Measurements from ENCODE around the gene LDAF1.
"Not testable (repeated sequence)": the region's sequence is repeated elsewhere in the genome, so short reads cannot be mapped to it uniquely, and the experiment has no call there.

Gene LDAF1

GRCh38 chr16:21195330-21195729 is 36.9 kb downstream of the LDAF1 start:
- not testable (repeated sequence) for DNase-seq (ENCODE audit: low spot score)

GRCh38 chr16:21197112-21197511 is 38.6 kb downstream of the LDAF1 start:
- no peak for DNase-seq (ENCODE audit: low spot score)

DNA sequence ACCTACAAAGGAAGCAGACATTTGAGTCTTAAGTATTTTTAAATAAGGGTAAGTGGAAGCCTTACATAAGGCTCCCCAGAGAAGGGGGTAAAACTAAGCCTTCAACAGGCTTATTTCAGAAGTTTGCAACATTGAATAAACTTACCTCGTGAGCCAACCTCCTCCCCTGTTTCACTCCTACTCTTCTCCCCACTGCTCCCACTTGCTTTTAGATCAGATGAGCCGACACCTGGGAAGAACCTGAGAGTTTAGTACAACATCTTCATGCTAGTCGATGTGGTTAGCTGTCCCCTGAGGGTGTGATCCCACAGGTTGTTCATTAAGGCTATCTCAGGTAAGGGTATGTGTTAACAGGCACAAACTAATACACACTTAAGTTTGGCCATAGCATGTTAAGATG is 39.1 kb downstream of the LDAF1 start:
- no peak for DNase-seq (ENCODE audit: low spot score)

DNA sequence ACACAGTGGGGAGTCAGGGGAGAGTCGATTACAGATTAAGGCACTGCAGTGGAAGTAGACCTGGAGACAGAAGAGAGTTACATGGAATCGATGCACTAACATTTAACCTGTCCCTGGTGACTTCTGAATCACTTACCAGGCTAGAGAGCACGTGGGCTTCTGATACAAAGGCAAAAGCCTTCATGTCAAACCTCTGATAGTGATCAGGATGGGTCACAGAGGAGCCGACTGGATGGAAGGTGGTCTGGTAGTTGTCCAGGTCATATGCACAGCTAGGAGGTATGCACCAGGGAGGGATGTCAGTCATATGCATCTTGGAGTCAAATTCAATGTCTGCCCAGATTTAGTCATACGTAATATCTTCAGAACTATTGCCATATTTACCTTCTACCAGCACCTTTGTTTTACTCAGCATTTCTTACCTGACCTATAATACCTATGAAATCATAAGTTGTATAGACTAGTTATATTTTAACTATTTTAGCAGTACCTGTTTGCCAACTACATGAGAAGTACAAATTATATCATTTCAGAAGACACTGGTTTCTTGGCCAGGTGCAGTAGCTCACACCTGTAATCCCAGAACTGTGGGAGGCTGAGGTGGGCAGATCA is 41.2 kb downstream of the LDAF1 start:
- DNase-seq (ENCODE audit: low spot score): no peak

GRCh38 chr16:21203155-21203797 is 44.8 kb downstream of the LDAF1 start:
- no peak for DNase-seq (ENCODE audit: low spot score)

DNA sequence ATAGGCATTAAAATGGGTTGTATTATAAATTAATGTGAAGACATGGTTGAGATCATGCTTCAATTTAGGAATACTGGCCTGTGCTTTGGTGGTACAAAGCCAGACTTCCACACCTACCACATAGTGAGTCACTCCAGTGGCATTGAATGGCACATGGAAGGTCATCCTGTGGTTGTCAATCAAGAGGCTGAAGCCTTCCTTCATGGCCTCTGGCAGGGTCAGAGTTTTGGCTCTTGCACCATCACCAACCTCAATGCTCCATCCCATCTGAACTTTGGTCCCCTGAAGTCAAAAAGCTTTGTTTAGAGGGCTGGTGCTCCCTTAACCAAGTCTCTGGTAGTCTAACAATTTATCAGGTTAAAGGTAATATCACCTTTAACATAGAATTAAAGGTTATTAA is 46.8 kb downstream of the LDAF1 start:
- DNase-seq (ENCODE audit: low spot score): no peak

DNA sequence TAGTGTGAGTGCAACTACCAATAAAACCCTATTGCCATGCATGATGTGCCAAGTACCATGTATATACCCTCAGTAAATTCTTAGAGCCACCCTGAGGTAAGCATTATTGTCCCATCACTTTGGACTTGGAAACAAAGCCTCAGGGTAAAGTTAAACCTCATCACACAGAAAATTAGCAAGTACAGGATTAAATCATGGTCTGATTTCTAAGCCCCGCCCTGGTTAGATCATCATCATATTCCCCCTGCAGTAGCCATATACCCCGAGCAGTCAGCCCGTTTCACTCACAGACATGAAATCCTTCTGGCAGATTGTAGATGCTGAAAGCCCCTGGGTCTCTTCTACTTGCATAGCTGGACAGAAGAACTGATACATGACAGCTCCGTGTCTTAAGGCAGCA is 48.1 kb downstream of the LDAF1 start:
- DNase-seq (ENCODE audit: low spot score): no peak

DNA sequence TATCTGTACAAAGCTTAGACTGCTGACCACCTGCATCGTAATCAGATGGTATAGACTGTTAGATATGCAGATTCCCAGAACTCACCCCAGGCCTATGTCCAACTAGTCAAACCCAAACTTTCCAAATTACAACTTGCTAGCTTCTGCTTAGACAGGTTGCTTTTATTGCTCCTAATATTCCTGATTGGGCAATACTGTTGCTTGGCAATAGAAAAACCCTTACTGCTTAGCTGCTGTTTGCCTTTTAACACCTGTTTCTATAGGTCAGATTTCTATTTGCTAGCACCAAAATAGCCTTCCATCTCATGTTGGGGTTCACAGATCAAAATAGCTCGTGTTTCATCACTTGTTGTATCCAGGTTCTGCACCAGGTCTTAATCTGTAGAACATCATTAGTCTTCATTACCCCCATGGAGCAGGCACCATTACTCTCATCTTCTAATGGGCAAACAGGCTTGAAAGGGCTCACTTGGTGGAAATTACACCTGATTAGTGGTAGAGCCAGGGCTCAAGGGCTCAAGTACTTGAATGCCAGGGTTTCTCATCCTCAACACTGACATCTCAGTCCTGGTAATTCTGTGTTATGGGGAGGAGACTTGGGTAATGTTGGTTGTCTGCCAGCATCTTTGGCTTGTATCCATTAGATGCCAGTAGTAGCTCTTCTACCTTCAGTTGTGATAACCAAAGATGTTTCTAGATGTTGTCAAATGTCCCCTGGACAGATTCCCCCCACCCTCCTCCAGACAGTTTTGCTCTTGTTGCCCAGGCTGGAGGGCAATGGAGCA is 50.2 kb downstream of the LDAF1 start:
- DNase-seq (ENCODE audit: low spot score): no peak

GRCh38 chr16:21211486-21211885 is 53.0 kb downstream of the LDAF1 start, which contains the start of gene ZP2:
ZP2 (minus strand) TSS chr16:21211574; CDS start chr16:21211547, 27 bp downstream.
- no peak for DNase-seq (ENCODE audit: low spot score)

- no peak for DNase-seq (ENCODE audit: low spot score)
Measured at GRCh38 chr16:21214086-21214485, 55.6 kb downstream of the LDAF1 start.

DNA sequence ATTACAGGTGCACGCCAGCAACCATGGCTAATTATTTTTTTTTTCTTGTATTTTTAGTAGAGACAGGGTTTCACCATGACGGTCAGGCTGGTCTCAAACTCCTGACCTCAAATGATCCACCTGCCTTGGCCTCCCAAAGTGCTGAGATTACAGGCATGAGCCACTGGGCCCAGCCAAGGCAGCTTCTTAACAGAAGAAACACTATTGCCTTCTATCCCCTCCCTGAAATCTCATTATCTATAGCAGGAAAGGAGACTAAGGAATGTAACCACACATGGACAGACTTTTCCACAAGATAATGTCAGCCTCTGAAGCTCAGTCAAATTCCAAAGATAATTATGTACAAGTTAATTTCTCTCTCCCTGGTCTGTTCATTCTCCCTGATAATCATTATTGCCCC is 58.6 kb downstream of the LDAF1 start:
- DNase-seq (ENCODE audit: low spot score): no peak

DNA sequence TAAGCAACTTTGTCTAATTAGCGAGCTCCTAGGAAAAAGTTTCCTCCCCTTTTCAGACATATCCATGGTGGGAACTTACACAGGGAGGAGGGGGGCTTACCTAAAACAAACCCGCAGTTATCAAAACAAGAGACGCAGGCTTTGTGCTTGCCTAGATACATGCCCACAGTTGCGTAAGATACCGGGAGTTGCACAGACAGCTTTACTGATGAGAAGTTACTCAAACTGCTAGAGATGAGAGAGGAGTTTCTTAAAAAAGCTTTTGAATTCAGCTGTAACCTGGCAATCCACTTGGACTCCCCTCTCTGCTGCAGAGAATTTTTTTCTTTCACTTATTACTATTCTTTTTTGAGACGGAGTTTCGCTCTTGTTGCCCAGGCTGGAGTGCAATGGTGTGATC is 59.7 kb downstream of the LDAF1 start:
- no peak for DNase-seq (ENCODE audit: low spot score)

- no peak for DNase-seq (ENCODE audit: low spot score)
Measured at GRCh38 chr16:21219551-21219950, 61.1 kb downstream of the LDAF1 start.

GRCh38 chr16:21222495-21223337 is 64.2 kb downstream of the LDAF1 start:
- DNase-seq (ENCODE audit: low spot score): no peak

- DNase-seq (ENCODE audit: low spot score): no peak
Measured at GRCh38 chr16:21223787-21224186, 65.3 kb downstream of the LDAF1 start.

DNA sequence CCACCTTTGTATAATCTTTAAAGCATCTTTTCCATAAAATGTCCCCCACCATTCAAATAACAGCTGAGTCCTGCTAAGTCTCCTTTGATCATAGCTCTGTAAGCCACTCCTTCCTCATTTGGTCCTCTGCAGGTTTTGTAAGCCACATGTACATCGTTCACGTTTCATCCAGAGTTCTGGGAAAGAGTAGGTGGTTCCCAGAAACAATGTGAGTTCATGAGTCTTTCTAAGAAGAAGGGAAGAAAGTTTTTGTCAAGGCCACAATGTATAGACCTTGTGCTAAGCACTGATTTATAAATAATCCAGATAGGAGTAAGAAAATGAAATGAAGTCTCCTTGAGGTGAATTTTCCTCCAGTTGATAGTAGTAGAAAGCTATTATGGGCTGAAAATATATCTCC is 66.3 kb downstream of the LDAF1 start:
- no peak for DNase-seq (ENCODE audit: low spot score)

DNA sequence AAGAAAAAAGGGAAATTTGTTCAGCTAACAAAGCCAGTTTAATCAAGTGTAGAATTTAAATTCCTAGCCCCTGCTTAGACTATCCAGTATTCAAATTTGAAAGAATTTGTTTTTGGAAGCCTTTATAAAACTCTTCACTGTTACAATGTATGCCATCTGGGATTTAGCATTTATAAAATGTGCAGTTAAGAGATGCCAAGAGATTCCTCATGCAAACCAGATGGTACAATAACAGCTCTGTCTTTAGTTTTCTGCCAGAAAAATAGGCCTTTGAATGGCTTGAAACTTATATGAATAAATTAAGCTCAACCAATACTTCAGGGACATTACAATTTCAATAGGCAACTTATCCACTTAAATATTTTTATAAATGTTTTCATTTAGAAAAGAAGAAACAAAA is 68.3 kb downstream of the LDAF1 start:
- peak; percentile 1 for DNase-seq (ENCODE audit: low spot score)

DNA sequence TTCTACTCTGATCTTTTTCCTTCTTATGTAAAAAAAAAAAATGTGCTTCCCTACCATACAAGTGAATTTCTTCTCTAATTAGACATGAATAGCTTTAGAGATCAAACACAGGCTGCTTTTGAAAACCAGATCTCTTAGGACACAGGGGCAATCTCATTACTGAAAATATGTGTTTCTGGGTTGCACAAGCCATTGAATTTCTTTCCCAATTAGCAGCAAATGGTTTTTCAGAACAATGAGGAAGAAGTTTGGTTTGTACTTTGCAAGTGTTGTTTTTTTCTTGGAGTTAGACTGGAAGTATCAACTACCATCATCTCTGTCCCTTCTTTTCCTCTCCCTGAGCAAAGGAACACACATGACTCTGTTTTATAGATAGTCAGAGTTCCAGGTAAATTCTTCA is 69.4 kb downstream of the LDAF1 start:
- no peak for DNase-seq (ENCODE audit: low spot score)

DNA sequence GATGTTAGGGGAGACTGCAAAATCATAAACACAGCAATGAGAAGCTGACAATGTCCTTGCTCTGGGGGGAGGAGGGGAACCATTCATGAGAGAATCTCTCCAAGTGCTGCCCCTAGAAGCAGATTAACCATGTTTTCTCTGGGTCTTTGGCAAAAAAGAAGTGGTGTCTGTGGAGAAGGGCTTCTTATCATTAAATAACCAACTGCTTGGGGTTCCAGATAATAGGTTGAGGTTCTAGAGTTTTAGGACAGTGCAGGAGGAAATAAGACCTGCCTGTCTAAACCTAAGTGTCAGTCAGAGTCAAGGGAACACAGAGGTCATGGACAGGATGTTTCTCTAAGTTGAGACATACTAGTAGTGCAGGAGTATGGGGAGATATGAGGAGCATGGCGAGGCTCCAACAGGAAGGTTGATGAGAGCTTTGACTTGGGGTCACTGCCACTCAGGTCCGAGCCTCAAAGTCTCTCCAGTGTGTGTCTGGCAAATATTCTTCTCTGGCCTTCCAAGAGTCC is 69.9 kb downstream of the LDAF1 start:
- DNase-seq (ENCODE audit: low spot score): no peak

All from globus pallidus (tissue), 1 donor.